HG02840 (cell line): ENCODE data around the gene NXPE2.

Experiments used
- ATAC-seq: cut with Tn5 transposase; IDR thresholded peaks from one replicate; pipeline ENCODE4 v1.9.1; 2021; ENCODE audit warnings: mild to moderate bottlenecking, moderate library complexity, moderate number of reproducible peaks; ENCODE audit not compliant: unreplicated experiment, low FRiP score

Gene NXPE2

GRCh38 chr11:114736806-114737205 lies 58.5 kb downstream of the NXPE2 start:
- ATAC-seq = no peak

- ATAC-seq = no peak
Measured at GRCh38 chr11:114738954-114739353, 60.6 kb downstream of the NXPE2 start.

GRCh38 chr11:114745150-114745671 lies 66.9 kb downstream of the NXPE2 start:
- no peak for ATAC-seq

DNA sequence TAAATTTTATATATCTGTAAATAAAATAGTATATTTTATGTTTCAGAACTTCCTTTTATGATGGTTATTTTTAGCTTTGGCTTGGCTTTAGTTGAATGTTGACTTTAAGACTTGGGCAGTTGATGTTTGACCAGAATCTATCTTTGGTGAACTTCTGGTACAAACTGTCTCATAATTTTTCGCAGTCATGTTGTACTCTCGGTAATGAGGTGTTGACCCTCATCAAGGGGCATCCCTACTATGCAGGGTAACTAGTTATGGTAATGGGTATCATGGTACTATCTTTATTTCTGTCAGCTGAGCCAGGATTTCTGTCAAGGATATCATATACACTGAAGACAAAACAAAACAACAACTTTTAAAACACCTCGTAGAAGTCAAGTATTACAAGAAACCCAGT lies 67.7 kb downstream of the NXPE2 start:
- no peak for ATAC-seq
